GM12878 (cell line): ENCODE results near the gene GSG1L. TPM values are rescaled to one million over a fixed set of nuclear protein-coding genes. Genes with fewer than 3 reads are reported as not detected.

ENCODE experiments used
- ATAC-seq: fragments of 200-7000 bp; cut with Tn5 transposase; 3 replicates; pipeline ENCODE4 v1.9.1; 2020; ENCODE audit warnings: mild to moderate bottlenecking, moderate library complexity
- BruUV-seq: library from RNA; stranded (reverse); fragments of 400-500 nt; replicated peaks from 2 replicates; lab custom pipeline; 2021; lab: Mats Ljungman, UMichigan
- CTCF ChIA-PET: fragments of 300-600 bp; sonication (Branson Sonifier 250); formaldehyde crosslinking; extraction: SDS; loops from one replicate; lab custom pipeline; 2021; ENCODE audit warnings: inconsistent platforms; lab: Yijun Ruan, JAX
- POLR2A ChIA-PET: fragments of 350-600 bp; formaldehyde crosslinking; extraction: SDS; loops from one replicate; lab custom pipeline; 2021; ENCODE audit warnings: inconsistent platforms; lab: Charles Lee
- RAD21 ChIA-PET: fragments of 300-600 bp; sonication (Branson Sonifier 250); formaldehyde crosslinking; loops from one replicate; lab custom pipeline; 2023; ENCODE audit warnings: antibody characterized with exemption; ENCODE audit not compliant: unreplicated experiment; lab: Charles Lee
- SMC1A ChIA-PET: fragments of 300-600 bp; sonication (Branson Sonifier 250); formaldehyde crosslinking; loops from one replicate; lab custom pipeline; 2023; ENCODE audit not compliant: unreplicated experiment, uncharacterized antibody; lab: Charles Lee
- DNase-seq: peaks from one replicate; pipeline ENCODE4 v3.0.0-alpha.2; 2011; ENCODE audit warnings: low read depth, low spot score
- FAIRE-seq: peaks from 3 replicates; lab custom pipeline; 2011; peaks lifted over from hg19 to GRCh38; lab: Jason Lieb, UNC
- H2AFZ ChIP-seq: 2 replicates; pipeline ENCODE4 v1.6.0; 2011; ENCODE audit warnings: low read depth, low read length, control low read depth; ENCODE audit not compliant: control insufficient read depth
- H3K27ac ChIP-seq: 2 replicates; pipeline ENCODE4 v1.5.1; 2011; ENCODE audit warnings: control low read depth; ENCODE audit not compliant: control insufficient read depth, insufficient read depth
- H3K27me3 ChIP-seq, 2 experiments: replicated peaks in 1 of 2; 2 replicates each; pipeline versions ENCODE4 v1.6.0 to v1.6.1; 2011; ENCODE audit warnings: low read length in 1 of 2; ENCODE audit not compliant: control insufficient read depth in 2 of 2, insufficient read depth in 2 of 2
- H3K36me3 ChIP-seq, 2 experiments: 2 replicates each; pipeline ENCODE4 v1.5.1; 2011; ENCODE audit warnings: low read length in 1 of 2; ENCODE audit not compliant: control insufficient read depth in 2 of 2, insufficient read depth in 2 of 2
- H3K4me1 ChIP-seq: 2 replicates; pipeline ENCODE4 v1.6.1; 2011; ENCODE audit warnings: mild to moderate bottlenecking, low read length, moderate library complexity, mixed read lengths; ENCODE audit not compliant: control insufficient read depth, insufficient read depth
- H3K4me2 ChIP-seq: 2 replicates; pipeline ENCODE4 v1.6.0; 2011; ENCODE audit warnings: control low read depth; ENCODE audit not compliant: control insufficient read depth, insufficient read depth
- H3K4me3 ChIP-seq: fragments of 200-600 bp; sonication (generic); 2 replicates; pipeline ENCODE4 v1.5.1; 2016
- H3K79me2 ChIP-seq: 2 replicates; pipeline ENCODE4 v1.6.0; 2011; ENCODE audit warnings: low read length; ENCODE audit not compliant: control insufficient read depth, insufficient read depth
- H3K9ac ChIP-seq: 2 replicates; pipeline ENCODE4 v1.8.0; 2011; ENCODE audit warnings: low read length, control low read depth, mixed read lengths; ENCODE audit not compliant: control insufficient read depth, insufficient read depth
- H3K9me3 ChIP-seq: replicated peaks from 3 replicates; pipeline ENCODE4 v1.5.1; 2011; ENCODE audit warnings: mild to moderate bottlenecking, low read length; ENCODE audit not compliant: control insufficient read depth, insufficient read depth
- H4K20me1 ChIP-seq: 2 replicates; pipeline ENCODE4 v1.6.0; 2011; ENCODE audit not compliant: control insufficient read depth, insufficient read depth
- ATF7 ChIP-seq: fragments of 450-650 bp; IDR thresholded peaks from 2 replicates; pipeline ENCODE4 v1.6.1; 2016; ENCODE audit warnings: low read depth, mild to moderate bottlenecking
- CHD2 ChIP-seq: IDR thresholded peaks from 2 replicates; pipeline ENCODE4 v1.6.1; 2011; ENCODE audit warnings: low read depth, low read length, improper control_type of control experiment, borderline replicate concordance
- FOXM1 ChIP-seq: IDR thresholded peaks from 2 replicates; pipeline ENCODE4 v1.6.1; 2012; ENCODE audit warnings: low read depth, mild to moderate bottlenecking, inconsistent platforms, low read length, moderate library complexity
- KDM1A ChIP-seq: fragments of 200-600 bp; sonication (generic); IDR thresholded peaks from 2 replicates; pipeline ENCODE4 v1.6.1; 2016; ENCODE audit warnings: borderline replicate concordance
- MTA2 ChIP-seq: fragments of 450-650 bp; IDR thresholded peaks from 2 replicates; pipeline ENCODE4 v1.6.1; 2016; ENCODE audit warnings: low read depth, mild to moderate bottlenecking, moderate library complexity
- POU2F2 ChIP-seq: IDR thresholded peaks from 3 replicates; pipeline ENCODE4 v1.6.1; 2011; ENCODE audit warnings: low read depth, mild to moderate bottlenecking, low read length, borderline replicate concordance
- RCOR1 ChIP-seq: conservative IDR thresholded peaks from 2 replicates; pipeline ENCODE4 v1.6.1; 2012; ENCODE audit warnings: low read depth, low read length, improper control_type of control experiment
- RUNX3 ChIP-seq: IDR thresholded peaks from 2 replicates; pipeline ENCODE4 v1.6.1; 2012; ENCODE audit warnings: low read length, inconsistent platforms
- SMC3 ChIP-seq: IDR thresholded peaks from 2 replicates; pipeline ENCODE4 v1.6.1; 2011; ENCODE audit warnings: low read length, improper control_type of control experiment, borderline replicate concordance
- SREBF1 ChIP-seq: IDR thresholded peaks from 2 replicates; pipeline ENCODE4 v1.6.1; 2012; ENCODE audit warnings: mild to moderate bottlenecking, low read length
- WRNIP1 ChIP-seq: IDR thresholded peaks from 2 replicates; pipeline ENCODE4 v1.6.1; 2011; ENCODE audit warnings: low read depth, low read length, improper control_type of control experiment, borderline replicate concordance
- YBX1 ChIP-seq: fragments of 450-650 bp; IDR thresholded peaks from 2 replicates; pipeline ENCODE4 v1.6.1; 2016; ENCODE audit warnings: antibody characterized with exemption
- WGBS: methylation state at CpG from one replicate; pipeline ENCODE4 v1.1.6; 2016; ENCODE audit warnings: low lambda C conversion rate; ENCODE audit not compliant: insufficient replicate concordance, insufficient coverage; ENCODE audit errors: missing lambda C conversion rate; 5-methylcytosine and 5-hydroxymethylcytosine counted together
- in situ Hi-C: fragments of 300-500 bp; cut with MboI; formaldehyde crosslinking; loops from 9 replicates; pipeline ENCODE4 v1.14.3; 2018; ENCODE audit warnings: mixed read lengths
- intact Hi-C: fragments of 100-400 bp; cut with micrococcal nuclease; formaldehyde crosslinking; loops from one replicate; pipeline ENCODE4 v1.14.2; 2022; ENCODE audit not compliant: unreplicated experiment
- polyA plus RNA-seq, 11 experiments: library from polyadenylated mRNA; depleted of rRNA in 4 of 11; unstranded in 6 of 11; stranded (reverse) in 5 of 11; fragments of >200 nt; fragmentation: Nextera tagmentation in 4 of 11; fragmentation: Illumina TruSeq in 1 of 11; extraction: Ambion mirVana in 4 of 11; extraction: Trizol in 1 of 11; gene quantifications; 1 replicate in 1 of 11; 2 replicates in 10 of 11; pipeline versions ENCODE4 v1.2.1 to v1.2.3, GENCODE V29; 2011 to 2016; ENCODE audit warnings: inconsistent platforms in 2 of 11, missing spikeins in 2 of 11, low read depth in 1 of 11
- total RNA-seq, 4 experiments: library from RNA; depleted of rRNA in 3 of 4; stranded (reverse); fragments of >200 nt in 3 of 4; fragmentation: Illumina TruSeq in 1 of 4; extraction: Trizol in 1 of 4; gene quantifications; 2 replicates each; pipeline versions ENCODE4 v1.2.1 to v1.2.3, GENCODE V29; 2013 to 2021
- TF ChIP-seq, protein P1 (sequence below): fragments of 150-350 bp; IDR thresholded peaks from 2 replicates; pipeline ENCODE4 v1.6.1; 2014; ENCODE audit warnings: mild to moderate bottlenecking, low read depth, low read length
- TF ChIP-seq, protein P2 (sequence below): IDR thresholded peaks from 2 replicates; pipeline ENCODE4 v1.6.1; 2012; ENCODE audit warnings: low read depth, low read length, improper control_type of control experiment
- TF ChIP-seq, protein P3 (sequence below): fragments of 450-650 bp; formaldehyde crosslinking; IDR thresholded peaks from 2 replicates; pipeline ENCODE4 v1.4.0; 2020; ENCODE audit warnings: mild to moderate bottlenecking, moderate library complexity

Gene GSG1L
- total and polyA plus RNA-seq, 10 of the 15 experiments (the other 5 are each of a cell fraction or from before 2014, with no cell fraction given) = not detected

DNA sequence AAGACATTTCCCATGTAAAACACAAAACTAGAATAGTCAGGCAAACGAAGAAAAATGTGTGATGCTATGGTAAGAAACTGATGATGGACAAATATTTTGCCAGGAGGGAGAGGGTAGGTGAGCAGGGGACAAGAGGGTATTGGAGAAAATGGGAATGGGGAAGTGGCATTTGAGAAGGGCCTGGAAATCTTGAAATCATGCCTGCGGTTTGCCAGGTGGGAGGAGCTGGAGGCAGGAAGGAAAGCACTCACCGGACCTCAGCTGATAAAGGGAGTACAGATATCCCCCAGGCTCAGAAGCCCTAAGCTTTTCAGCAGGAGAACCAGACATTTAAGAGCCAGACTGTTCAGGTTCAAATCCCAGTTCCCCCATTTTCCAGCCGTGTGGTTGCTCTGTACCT lies 103.6 kb downstream of the GSG1L start:
- Histone ChIP-seq H3K79me2 (no peaks in the 10 kb centered on the region), H3K27ac (no peak overlapping the region), H3K4me3 (no peak overlapping the region), H3K9me3 (no peaks in the 10 kb centered on the region; the same call in 1 of the 3 replicates), H3K27me3 (no peaks in the 10 kb centered on the region), H3K4me2 (no peak overlapping the region), H3K4me1 (no peaks in the 10 kb centered on the region), H4K20me1 (no peaks in the 10 kb centered on the region), H3K9ac (no peak overlapping the region), H2AFZ (no peak overlapping the region), H3K36me3 (no peaks in the 10 kb centered on the region)
- intact Hi-C loops = no loop called here
- ChIA-PET CTCF (no interaction called here), RAD21 (no interaction called here), SMC1A (no interaction called here), POLR2A (no interaction called here)
- FAIRE-seq (no peak), DNase-seq (no peak), ATAC-seq (no peak)
- TF ChIP-seq RUNX3 (no peak), CHD2 (no peak), YBX1 (no peak), MTA2 (no peak), FOXM1 (no peak), ATF7 (no peak), KDM1A (no peak), SREBF1 (no peak), POU2F2 (no peak), SMC3 (no peak), WRNIP1 (no peak), RCOR1 (no peak)
- TF ChIP-seq, protein P1, sequence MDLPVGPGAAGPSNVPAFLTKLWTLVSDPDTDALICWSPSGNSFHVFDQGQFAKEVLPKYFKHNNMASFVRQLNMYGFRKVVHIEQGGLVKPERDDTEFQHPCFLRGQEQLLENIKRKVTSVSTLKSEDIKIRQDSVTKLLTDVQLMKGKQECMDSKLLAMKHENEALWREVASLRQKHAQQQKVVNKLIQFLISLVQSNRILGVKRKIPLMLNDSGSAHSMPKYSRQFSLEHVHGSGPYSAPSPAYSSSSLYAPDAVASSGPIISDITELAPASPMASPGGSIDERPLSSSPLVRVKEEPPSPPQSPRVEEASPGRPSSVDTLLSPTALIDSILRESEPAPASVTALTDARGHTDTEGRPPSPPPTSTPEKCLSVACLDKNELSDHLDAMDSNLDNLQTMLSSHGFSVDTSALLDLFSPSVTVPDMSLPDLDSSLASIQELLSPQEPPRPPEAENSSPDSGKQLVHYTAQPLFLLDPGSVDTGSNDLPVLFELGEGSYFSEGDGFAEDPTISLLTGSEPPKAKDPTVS = no peak
- TF ChIP-seq, protein P2, sequence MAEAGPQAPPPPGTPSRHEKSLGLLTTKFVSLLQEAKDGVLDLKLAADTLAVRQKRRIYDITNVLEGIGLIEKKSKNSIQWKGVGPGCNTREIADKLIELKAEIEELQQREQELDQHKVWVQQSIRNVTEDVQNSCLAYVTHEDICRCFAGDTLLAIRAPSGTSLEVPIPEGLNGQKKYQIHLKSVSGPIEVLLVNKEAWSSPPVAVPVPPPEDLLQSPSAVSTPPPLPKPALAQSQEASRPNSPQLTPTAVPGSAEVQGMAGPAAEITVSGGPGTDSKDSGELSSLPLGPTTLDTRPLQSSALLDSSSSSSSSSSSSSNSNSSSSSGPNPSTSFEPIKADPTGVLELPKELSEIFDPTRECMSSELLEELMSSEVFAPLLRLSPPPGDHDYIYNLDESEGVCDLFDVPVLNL = no peak
- TF ChIP-seq, protein P3, sequence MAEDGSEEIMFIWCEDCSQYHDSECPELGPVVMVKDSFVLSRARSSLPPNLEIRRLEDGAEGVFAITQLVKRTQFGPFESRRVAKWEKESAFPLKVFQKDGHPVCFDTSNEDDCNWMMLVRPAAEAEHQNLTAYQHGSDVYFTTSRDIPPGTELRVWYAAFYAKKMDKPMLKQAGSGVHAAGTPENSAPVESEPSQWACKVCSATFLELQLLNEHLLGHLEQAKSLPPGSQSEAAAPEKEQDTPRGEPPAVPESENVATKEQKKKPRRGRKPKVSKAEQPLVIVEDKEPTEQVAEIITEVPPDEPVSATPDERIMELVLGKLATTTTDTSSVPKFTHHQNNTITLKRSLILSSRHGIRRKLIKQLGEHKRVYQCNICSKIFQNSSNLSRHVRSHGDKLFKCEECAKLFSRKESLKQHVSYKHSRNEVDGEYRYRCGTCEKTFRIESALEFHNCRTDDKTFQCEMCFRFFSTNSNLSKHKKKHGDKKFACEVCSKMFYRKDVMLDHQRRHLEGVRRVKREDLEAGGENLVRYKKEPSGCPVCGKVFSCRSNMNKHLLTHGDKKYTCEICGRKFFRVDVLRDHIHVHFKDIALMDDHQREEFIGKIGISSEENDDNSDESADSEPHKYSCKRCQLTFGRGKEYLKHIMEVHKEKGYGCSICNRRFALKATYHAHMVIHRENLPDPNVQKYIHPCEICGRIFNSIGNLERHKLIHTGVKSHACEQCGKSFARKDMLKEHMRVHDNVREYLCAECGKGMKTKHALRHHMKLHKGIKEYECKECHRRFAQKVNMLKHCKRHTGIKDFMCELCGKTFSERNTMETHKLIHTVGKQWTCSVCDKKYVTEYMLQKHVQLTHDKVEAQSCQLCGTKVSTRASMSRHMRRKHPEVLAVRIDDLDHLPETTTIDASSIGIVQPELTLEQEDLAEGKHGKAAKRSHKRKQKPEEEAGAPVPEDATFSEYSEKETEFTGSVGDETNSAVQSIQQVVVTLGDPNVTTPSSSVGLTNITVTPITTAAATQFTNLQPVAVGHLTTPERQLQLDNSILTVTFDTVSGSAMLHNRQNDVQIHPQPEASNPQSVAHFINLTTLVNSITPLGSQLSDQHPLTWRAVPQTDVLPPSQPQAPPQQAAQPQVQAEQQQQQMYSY (CRISPR knock-in tag) = no peak
- no TSS peak for BruUV-seq
- in situ Hi-C loops = no loop called here
- WGBS = 3% methylated on average over 4 of the region's 4 CpGs
